AG09309 (cell line): ENCODE measurements around the gene TBC1D2B.

Experiments used
- DNase-seq: peaks from one replicate; pipeline ENCODE4 v3.0.0-alpha.2; 2010; ENCODE audit warnings: low read depth
- H3K4me3 ChIP-seq: 2 replicates; pipeline ENCODE4 v1.5.1; 2011; ENCODE audit warnings: mild to moderate bottlenecking, low read depth, low read length, moderate library complexity; ENCODE audit not compliant: control insufficient read depth
- CTCF ChIP-seq: IDR thresholded peaks from 2 replicates; pipeline ENCODE4 v1.5.1; 2011; ENCODE audit warnings: mild to moderate bottlenecking, low read depth, low read length, inconsistent platforms; ENCODE audit not compliant: insufficient read depth, control insufficient read depth; ENCODE audit errors: missing control alignments

The TBC1D2B gene

GRCh38 chr15:78037328-78037727 is 40.2 kb downstream of the TBC1D2B start:
- no peak overlapping the region for H3K4me3 ChIP-seq
- no peak for TF ChIP-seq CTCF
- DNase-seq = no peak

- DNase-seq = no peak
- no peak overlapping the region for H3K4me3 ChIP-seq
- TF ChIP-seq CTCF = no peak
Measured at GRCh38 chr15:78035861-78036476, 41.5 kb downstream of the TBC1D2B start.

GRCh38 chr15:78035321-78035751 is 42.2 kb downstream of the TBC1D2B start:
- no peak for TF ChIP-seq CTCF
- no peak overlapping the region for H3K4me3 ChIP-seq
- DNase-seq = no peak

- H3K4me3 ChIP-seq = no peak overlapping the region
- DNase-seq = no peak
- no peak for TF ChIP-seq CTCF
Measured at GRCh38 chr15:78034495-78035191, 42.9 kb downstream of the TBC1D2B start.

GRCh38 chr15:78033864-78034263 is 43.6 kb downstream of the TBC1D2B start:
- H3K4me3 ChIP-seq = no peak overlapping the region
- no peak for TF ChIP-seq CTCF
- no peak for DNase-seq

GRCh38 chr15:78032671-78033070 is 44.8 kb downstream of the TBC1D2B start:
- no peak for DNase-seq
- no peak for TF ChIP-seq CTCF
- H3K4me3 ChIP-seq = no peak overlapping the region
